ENCODE measurements around the gene CDKN3. TPM values are rescaled to one million over a fixed set of nuclear protein-coding genes. Genes with fewer than 3 reads are reported as not detected.

Gene CDKN3
- total RNA-seq, 1 donor from 2014 or later = 1.5 TPM

GRCh38 chr14:54424479-54424901, 27.7 kb downstream of the CDKN3 start:
- Histone ChIP-seq H3K27me3 (no peaks in the 10 kb centered on the region), H3K36me3 (peaks cover 40% of the 10 kb centered on the region), H3K9me3 (no peaks in the 10 kb centered on the region), H3K4me3 (no peak overlapping the region), H3K27ac (no peak overlapping the region), H3K4me1 (no peaks in the 10 kb centered on the region)
- intact Hi-C loops (cut with DNase I) = no loop called here
- TF ChIP-seq CTCF (IDR thresholded peaks at IDR 0.05) = no peak
- DNase-seq (no peak), ATAC-seq (no peak)

- intact Hi-C loops (cut with DNase I) = no loop called here
- no peaks in the 10 kb centered on the region for H3K9me3 ChIP-seq
- H3K4me3 ChIP-seq = no peak overlapping the region
- H3K36me3 ChIP-seq = peaks cover 46% of the 10 kb centered on the region
- no peak for ATAC-seq
- no peaks in the 10 kb centered on the region for H3K4me1 ChIP-seq
- H3K27ac ChIP-seq = no peak overlapping the region
- no peak for TF ChIP-seq CTCF (IDR thresholded peaks at IDR 0.05)
- H3K27me3 ChIP-seq = no peaks in the 10 kb centered on the region
- DNase-seq = no peak
Observed at GRCh38 chr14:54425068-54425467, 28.3 kb downstream of the CDKN3 start.

- DNase-seq (no peak), ATAC-seq (peak; percentile 36)
- Histone ChIP-seq H3K27me3 (no peaks in the 10 kb centered on the region), H3K4me3 (no peak overlapping the region), H3K9me3 (no peaks in the 10 kb centered on the region), H3K27ac (no peak overlapping the region), H3K4me1 (no peaks in the 10 kb centered on the region), H3K36me3 (peaks cover 52% of the 10 kb centered on the region)
- TF ChIP-seq CTCF (IDR thresholded peaks at IDR 0.05) = no peak
- intact Hi-C loops (cut with DNase I) = no loop called here
Observed at GRCh38 chr14:54425537-54426274, 28.9 kb downstream of the CDKN3 start.

- H3K4me1 ChIP-seq = no peaks in the 10 kb centered on the region
- no peak overlapping the region for H3K27ac ChIP-seq
- no peaks in the 10 kb centered on the region for H3K27me3 ChIP-seq
- ATAC-seq = no peak
- no peak for DNase-seq
- TF ChIP-seq CTCF (IDR thresholded peaks at IDR 0.05) = no peak
- intact Hi-C loops (cut with DNase I) = no loop called here
- H3K36me3 ChIP-seq = peaks cover 66% of the 10 kb centered on the region
- no peak overlapping the region for H3K4me3 ChIP-seq
- no peaks in the 10 kb centered on the region for H3K9me3 ChIP-seq
Observed at GRCh38 chr14:54427871-54428270, 31.1 kb downstream of the CDKN3 start.

GRCh38 chr14:54428527-54428926, 31.7 kb downstream of the CDKN3 start:
- H3K4me1 ChIP-seq = no peaks in the 10 kb centered on the region
- intact Hi-C loops (cut with DNase I) = no loop called here
- no peak overlapping the region for H3K4me3 ChIP-seq
- TF ChIP-seq CTCF (IDR thresholded peaks at IDR 0.05) = no peak
- no peak for ATAC-seq
- no peak for DNase-seq
- H3K27me3 ChIP-seq = no peaks in the 10 kb centered on the region
- peaks cover 66% of the 10 kb centered on the region for H3K36me3 ChIP-seq
- H3K9me3 ChIP-seq = no peaks in the 10 kb centered on the region
- H3K27ac ChIP-seq = no peak overlapping the region
